Skeletal muscle satellite cell (primary cell): Measurements from ENCODE around the gene AOPEP.
A peak's percentile ranks its signal among the peaks of the same experiment; 100 is the strongest.

Source experiments
- H3K27me3 ChIP-seq: 2 replicates; pipeline ENCODE4 v1.7.0; 2013; ENCODE audit warnings: low read length; ENCODE audit not compliant: control insufficient read depth, insufficient read depth
- H3K36me3 ChIP-seq: 2 replicates; pipeline ENCODE4 v1.7.0; 2013; ENCODE audit warnings: mild to moderate bottlenecking, control low read depth, low read length; ENCODE audit not compliant: insufficient read depth
- H3K4me1 ChIP-seq: 2 replicates; pipeline ENCODE4 v1.7.0; 2013; ENCODE audit warnings: low read length; ENCODE audit not compliant: control insufficient read depth, insufficient read depth
- H3K4me2 ChIP-seq: 2 replicates; pipeline ENCODE4 v1.7.0; 2013; ENCODE audit warnings: mild to moderate bottlenecking, low read length
- H3K4me3 ChIP-seq: 2 replicates; pipeline ENCODE4 v1.7.0; 2013; ENCODE audit warnings: low read length
- H3K9ac ChIP-seq: 2 replicates; pipeline ENCODE4 v1.7.0; 2013; ENCODE audit warnings: mild to moderate bottlenecking, low read depth, low read length, moderate library complexity
- H3K9me3 ChIP-seq: replicated peaks from 2 replicates; pipeline ENCODE4 v1.7.0; 2013; ENCODE audit warnings: mild to moderate bottlenecking, control low read depth, low read length

AOPEP gene

GRCh38 chr9:95077766-95078370 is 351.4 kb downstream of the AOPEP start:
- Histone ChIP-seq H3K36me3 (peaks cover 92% of the 10 kb centered on the region), H3K27me3 (no peaks in the 10 kb centered on the region), H3K9me3 (no peaks in the 10 kb centered on the region), H3K4me3 (no peak overlapping the region), H3K9ac (peak overlapping the region; percentile 42), H3K4me1 (peaks cover 46% of the 10 kb centered on the region), H3K4me2 (peak overlapping the region; percentile 65)

GRCh38 chr9:95078511-95078910 is 352.0 kb downstream of the AOPEP start:
- Histone ChIP-seq H3K36me3 (peaks cover 95% of the 10 kb centered on the region), H3K4me1 (peaks cover 51% of the 10 kb centered on the region), H3K4me2 (peak overlapping the region; percentile 7), H3K4me3 (no peak overlapping the region), H3K9ac (peak overlapping the region; percentile 42), H3K27me3 (no peaks in the 10 kb centered on the region), H3K9me3 (no peaks in the 10 kb centered on the region)

GRCh38 chr9:95078939-95079338 is 352.4 kb downstream of the AOPEP start:
- peaks cover 54% of the 10 kb centered on the region for H3K4me1 ChIP-seq
- no peaks in the 10 kb centered on the region for H3K9me3 ChIP-seq
- peak overlapping the region; percentile 7 for H3K4me2 ChIP-seq
- H3K4me3 ChIP-seq = no peak overlapping the region
- no peaks in the 10 kb centered on the region for H3K27me3 ChIP-seq
- H3K36me3 ChIP-seq = peaks cover 96% of the 10 kb centered on the region
- H3K9ac ChIP-seq = peak overlapping the region; percentile 42

- Histone ChIP-seq H3K9ac (no peak overlapping the region), H3K9me3 (no peaks in the 10 kb centered on the region)
Measured at GRCh38 chr9:95079461-95079860, 353.0 kb downstream of the AOPEP start.

GRCh38 chr9:95080961-95081647 is 354.6 kb downstream of the AOPEP start:
- H3K4me3 ChIP-seq = no peak overlapping the region
- no peaks in the 10 kb centered on the region for H3K9me3 ChIP-seq
- H3K4me1 ChIP-seq = peaks cover 63% of the 10 kb centered on the region
- no peak overlapping the region for H3K9ac ChIP-seq
- H3K36me3 ChIP-seq = peaks cover 93% of the 10 kb centered on the region
- H3K4me2 ChIP-seq = no peak overlapping the region
- H3K27me3 ChIP-seq = no peaks in the 10 kb centered on the region

More at GRCh38 chr9:95079461-95079860, 353.0 kb downstream of the AOPEP start:
- Histone ChIP-seq H3K36me3 (peaks cover 94% of the 10 kb centered on the region), H3K4me1 (peaks cover 55% of the 10 kb centered on the region), H3K4me3 (no peak overlapping the region), H3K27me3 (no peaks in the 10 kb centered on the region), H3K4me2 (no peak overlapping the region)

GRCh38 chr9:95081998-95082397 is 355.5 kb downstream of the AOPEP start:
- no peak overlapping the region for H3K4me3 ChIP-seq
- no peaks in the 10 kb centered on the region for H3K27me3 ChIP-seq
- peaks cover 93% of the 10 kb centered on the region for H3K36me3 ChIP-seq
- no peaks in the 10 kb centered on the region for H3K9me3 ChIP-seq
- H3K4me1 ChIP-seq = peaks cover 62% of the 10 kb centered on the region
- H3K9ac ChIP-seq = no peak overlapping the region
- H3K4me2 ChIP-seq = no peak overlapping the region

GRCh38 chr9:95082401-95083084 is 356.0 kb downstream of the AOPEP start:
- Histone ChIP-seq H3K4me2 (no peak overlapping the region), H3K9me3 (no peaks in the 10 kb centered on the region), H3K36me3 (peaks cover 90% of the 10 kb centered on the region), H3K4me3 (no peak overlapping the region), H3K4me1 (peaks cover 59% of the 10 kb centered on the region), H3K27me3 (no peaks in the 10 kb centered on the region), H3K9ac (no peak overlapping the region)

GRCh38 chr9:95083086-95083768 is 356.7 kb downstream of the AOPEP start:
- Histone ChIP-seq H3K4me1 (peaks cover 59% of the 10 kb centered on the region), H3K9ac (no peak overlapping the region), H3K9me3 (no peaks in the 10 kb centered on the region), H3K27me3 (no peaks in the 10 kb centered on the region), H3K4me2 (peak overlapping the region; percentile 71), H3K4me3 (no peak overlapping the region), H3K36me3 (peaks cover 88% of the 10 kb centered on the region)

GRCh38 chr9:95084254-95084934 is 357.9 kb downstream of the AOPEP start:
- Histone ChIP-seq H3K4me2 (peak overlapping the region; percentile 71), H3K27me3 (no peaks in the 10 kb centered on the region), H3K4me3 (peak overlapping the region; percentile 30), H3K9me3 (no peaks in the 10 kb centered on the region), H3K4me1 (peaks cover 59% of the 10 kb centered on the region), H3K36me3 (peaks cover 88% of the 10 kb centered on the region), H3K9ac (peak overlapping the region; percentile 20)

- Histone ChIP-seq H3K4me2 (peak overlapping the region; percentile 71), H3K9me3 (no peaks in the 10 kb centered on the region), H3K27me3 (no peaks in the 10 kb centered on the region), H3K36me3 (peaks cover 87% of the 10 kb centered on the region), H3K4me1 (peaks cover 67% of the 10 kb centered on the region), H3K9ac (peak overlapping the region; percentile 20), H3K4me3 (peak overlapping the region; percentile 7)
Measured at GRCh38 chr9:95085036-95085770, 358.7 kb downstream of the AOPEP start.
